ENCODE data around the gene ARHGEF1. TPM values are rescaled to one million over a fixed set of nuclear protein-coding genes. Genes with fewer than 3 reads are reported as not detected.

The ARHGEF1 gene
- total RNA-seq, 1 donor from 2014 or later: 113 TPM

GRCh38 chr19:41859213-41859617, 23.8 kb upstream of the ARHGEF1 start:
- H3K27ac Mint-ChIP-seq (ENCODE audit: unreplicated experiment): peak overlapping the region; percentile 100

GRCh38 chr19:41859618-41860418, 23.2 kb upstream of the ARHGEF1 start, which contains the start of gene RPS19:
Gene RPS19 (plus strand): TSS chr19:41860255. CDS start chr19:41860775, 520 bp downstream.
- peak within 1 kb of the TSS; percentile 98 for H3K4me3 Mint-ChIP-seq (ENCODE audit: unreplicated experiment)
- no peaks in the 10 kb centered on the region for H3K9me3 Mint-ChIP-seq (ENCODE audit: unreplicated experiment)
- peak; percentile 98 for DNase-seq (ENCODE audit: low spot score)
- H3K27me3 Mint-ChIP-seq (ENCODE audit: unreplicated experiment): peaks cover 26% of the 10 kb centered on the region
- peak within 1 kb of the TSS; percentile 100 for H3K27ac Mint-ChIP-seq (ENCODE audit: unreplicated experiment)
- TF ChIP-seq CTCF (IDR thresholded peaks at IDR 0.05; ENCODE audit: unreplicated experiment): peak; percentile 77
- peaks cover 42% of the 10 kb centered on the region for H3K36me3 Mint-ChIP-seq (ENCODE audit: low read depth, unreplicated experiment)
- peaks cover 39% of the 10 kb centered on the region for H3K4me1 Mint-ChIP-seq (ENCODE audit: unreplicated experiment)

More at GRCh38 chr19:41859213-41859617, 23.8 kb upstream of the ARHGEF1 start:
- no peak for DNase-seq (ENCODE audit: low spot score)
- no peaks in the 10 kb centered on the region for H3K9me3 Mint-ChIP-seq (ENCODE audit: unreplicated experiment)
- peaks cover 33% of the 10 kb centered on the region for H3K4me1 Mint-ChIP-seq (ENCODE audit: unreplicated experiment)
- peaks cover 36% of the 10 kb centered on the region for H3K36me3 Mint-ChIP-seq (ENCODE audit: low read depth, unreplicated experiment)
- peak overlapping the region; percentile 98 for H3K4me3 Mint-ChIP-seq (ENCODE audit: unreplicated experiment)
- peaks cover 27% of the 10 kb centered on the region for H3K27me3 Mint-ChIP-seq (ENCODE audit: unreplicated experiment)
- TF ChIP-seq CTCF (IDR thresholded peaks at IDR 0.05; ENCODE audit: unreplicated experiment): no peak

DNA sequence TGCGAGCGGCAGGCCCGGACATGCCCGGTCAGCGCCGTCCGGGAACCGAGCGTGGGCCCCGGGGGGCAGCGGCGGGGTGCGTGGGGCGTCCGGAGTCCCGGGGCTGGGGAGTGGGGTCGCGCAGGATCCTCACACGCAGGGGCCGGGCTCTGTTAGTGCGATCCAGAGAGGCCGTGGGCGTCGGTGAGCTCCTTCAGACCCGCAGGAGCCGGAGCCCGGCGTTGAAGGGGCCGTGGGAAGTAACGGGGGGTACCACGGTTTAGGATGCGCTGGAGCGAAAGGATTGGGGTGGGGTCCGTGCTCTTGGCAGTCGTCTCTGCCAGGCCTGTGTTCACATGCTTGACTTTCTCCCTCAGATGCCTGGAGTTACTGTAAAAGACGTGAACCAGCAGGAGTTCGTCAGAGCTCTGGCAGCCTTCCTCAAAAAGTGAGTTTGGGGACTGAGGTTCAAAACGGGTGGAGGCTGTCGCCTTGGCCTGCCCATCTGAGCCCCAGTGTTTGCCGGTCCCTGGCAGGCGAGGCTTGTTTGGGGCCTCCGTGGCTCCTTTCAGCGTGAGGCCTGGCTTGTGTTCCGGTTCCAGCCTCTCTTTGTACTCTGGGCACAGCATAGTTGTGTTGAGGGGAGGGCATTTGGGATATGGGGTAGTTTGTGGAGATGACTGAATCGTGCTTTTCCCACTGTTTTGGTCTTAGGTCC, 22.4 kb upstream of the ARHGEF1 start:
- H3K27ac Mint-ChIP-seq (ENCODE audit: unreplicated experiment): peak overlapping the region; percentile 97
- DNase-seq (ENCODE audit: low spot score): no peak
- no peak for TF ChIP-seq CTCF (IDR thresholded peaks at IDR 0.05; ENCODE audit: unreplicated experiment)
- peaks cover 45% of the 10 kb centered on the region for H3K36me3 Mint-ChIP-seq (ENCODE audit: low read depth, unreplicated experiment)
- H3K27me3 Mint-ChIP-seq (ENCODE audit: unreplicated experiment): peaks cover 26% of the 10 kb centered on the region
- peaks cover 39% of the 10 kb centered on the region for H3K4me1 Mint-ChIP-seq (ENCODE audit: unreplicated experiment)
- H3K4me3 Mint-ChIP-seq (ENCODE audit: unreplicated experiment): peak overlapping the region; percentile 97
- H3K9me3 Mint-ChIP-seq (ENCODE audit: unreplicated experiment): no peaks in the 10 kb centered on the region

DNA sequence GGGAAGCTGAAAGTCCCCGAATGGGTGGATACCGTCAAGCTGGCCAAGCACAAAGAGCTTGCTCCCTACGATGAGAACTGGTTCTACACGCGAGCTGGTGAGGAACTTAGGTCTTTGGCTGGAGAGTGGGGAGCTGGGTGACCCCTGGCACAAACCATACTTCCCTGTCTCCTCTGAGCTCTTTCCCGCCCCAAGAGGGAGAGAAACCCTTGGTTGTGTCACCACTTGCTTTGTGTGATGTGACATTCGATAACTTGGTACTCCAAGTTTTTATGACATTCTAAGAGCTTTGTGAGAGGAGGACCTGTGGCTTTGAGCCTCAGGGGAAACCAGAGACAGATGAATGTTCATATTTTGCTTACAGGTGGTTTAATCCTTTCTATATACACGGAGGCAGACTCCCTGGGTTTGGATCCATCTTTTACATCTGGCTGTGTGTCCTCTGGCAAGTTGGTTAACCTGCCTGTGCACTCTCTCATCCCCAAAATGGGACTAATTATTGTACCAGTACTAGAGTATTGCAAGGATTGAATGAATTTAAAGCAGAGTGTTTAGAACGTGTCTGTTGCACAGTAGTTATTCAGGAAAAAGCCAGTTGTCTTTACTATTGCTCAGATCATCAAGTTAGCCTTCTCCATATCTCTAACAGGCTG, 21.7 kb upstream of the ARHGEF1 start:
- H3K36me3 Mint-ChIP-seq (ENCODE audit: low read depth, unreplicated experiment): peaks cover 46% of the 10 kb centered on the region
- TF ChIP-seq CTCF (IDR thresholded peaks at IDR 0.05; ENCODE audit: unreplicated experiment): no peak
- H3K4me1 Mint-ChIP-seq (ENCODE audit: unreplicated experiment): peaks cover 39% of the 10 kb centered on the region
- DNase-seq (ENCODE audit: low spot score): no peak
- no peaks in the 10 kb centered on the region for H3K9me3 Mint-ChIP-seq (ENCODE audit: unreplicated experiment)
- peak overlapping the region; percentile 97 for H3K4me3 Mint-ChIP-seq (ENCODE audit: unreplicated experiment)
- H3K27ac Mint-ChIP-seq (ENCODE audit: unreplicated experiment): peak overlapping the region; percentile 97
- H3K27me3 Mint-ChIP-seq (ENCODE audit: unreplicated experiment): peaks cover 26% of the 10 kb centered on the region

All from endothelial cell (in vitro differentiated cells).